HepG2 (cell line): ENCODE data around the gene ACSL3. TPM values are rescaled to one million over a fixed set of nuclear protein-coding genes. Genes with fewer than 3 reads are reported as not detected.
A peak's percentile ranks its signal among the peaks of the same experiment; 100 is the strongest.

Source experiments
- ATAC-seq: fragments of 200-7000 bp; cut with Tn5 transposase; 3 replicates; pipeline ENCODE4 v1.9.1; 2020; ENCODE audit warnings: mild to moderate bottlenecking, moderate library complexity
- BruUV-seq: library from RNA; stranded (reverse); fragments of 400-500 nt; replicated peaks from 2 replicates; lab custom pipeline; 2021; lab: Mats Ljungman, UMichigan
- CTCF ChIA-PET: fragments of 300-600 bp; formaldehyde crosslinking; extraction: SDS; loops from one replicate; lab custom pipeline; 2021; ENCODE audit warnings: low total read pairs, inconsistent platforms, low intra/inter-chr PET ratio; lab: Yijun Ruan, JAX
- POLR2A ChIA-PET: fragments of 350-600 bp; sonication (Branson Sonifier 250); formaldehyde crosslinking; loops from one replicate; lab custom pipeline; 2020; ENCODE audit warnings: antibody characterized with exemption, inconsistent platforms; lab: Yijun Ruan, JAX
- DNase-seq: peaks from one replicate; pipeline ENCODE4 v3.0.0-alpha.2; 2015; ENCODE audit warnings: low spot score
- FAIRE-seq: peaks from 3 replicates; lab custom pipeline; 2011; peaks lifted over from hg19 to GRCh38; lab: Jason Lieb, UNC
- H2AFZ ChIP-seq: one replicate; pipeline ENCODE4 v1.6.1; 2011; ENCODE audit warnings: low read length, inconsistent platforms
- H3K27ac ChIP-seq: fragments of 300-600 bp; 3 replicates; pipeline ENCODE4 v1.8.0; 2011; ENCODE audit warnings: mixed run types, mild to moderate bottlenecking, mixed read lengths, low read length, inconsistent platforms; ENCODE audit not compliant: insufficient read depth; ENCODE audit errors: extremely low read length
- H3K27me3 ChIP-seq, 2 experiments: fragments of 200-600 bp in 1 of 2; 2 replicates in 1 of 2; 3 replicates in 1 of 2; pipeline versions ENCODE4 v1.6.0 to v1.8.0; 2011; ENCODE audit warnings: low read length in 2 of 2, mild to moderate bottlenecking in 2 of 2, moderate library complexity in 2 of 2, inconsistent platforms in 1 of 2; ENCODE audit not compliant: insufficient read depth in 2 of 2, control insufficient read depth in 1 of 2
- H3K36me3 ChIP-seq, 2 experiments: fragments of 200-600 bp in 1 of 2; replicated peaks in 1 of 2; 2 replicates in 1 of 2; 3 replicates in 1 of 2; pipeline versions ENCODE4 v1.5.1 to v1.8.0; 2011; ENCODE audit warnings: low read length in 2 of 2, inconsistent platforms in 1 of 2; ENCODE audit not compliant: insufficient read depth in 2 of 2, control insufficient read depth in 1 of 2
- H3K4me1 ChIP-seq: 2 replicates; pipeline ENCODE4 v1.5.1; 2012; ENCODE audit warnings: low read length, inconsistent platforms; ENCODE audit not compliant: insufficient read depth
- H3K4me2 ChIP-seq: 2 replicates; pipeline ENCODE4 v1.6.0; 2011; ENCODE audit warnings: low read depth, low read length, inconsistent platforms
- H3K4me3 ChIP-seq, 3 experiments: fragments of 200-600 bp in 1 of 3; sonication (generic), shearing (Covaris generic) in 1 of 3; replicated peaks in 1 of 3; 2 replicates each; pipeline ENCODE4 v1.5.1; 2011 to 2016; ENCODE audit warnings: low read length in 3 of 3, inconsistent platforms in 2 of 3, low read depth in 2 of 3, mild to moderate bottlenecking in 2 of 3, control low read depth in 1 of 3, mixed read lengths in 1 of 3; ENCODE audit not compliant: insufficient read depth in 1 of 3
- H3K79me2 ChIP-seq: one replicate; pipeline ENCODE4 v1.6.1; 2011; ENCODE audit warnings: low read length, inconsistent platforms; ENCODE audit not compliant: insufficient read depth
- H3K9ac ChIP-seq: 2 replicates; pipeline ENCODE4 v1.6.0; 2011; ENCODE audit warnings: mild to moderate bottlenecking, low read depth, low read length, inconsistent platforms; ENCODE audit not compliant: insufficient read depth
- H3K9me3 ChIP-seq: 2 replicates; pipeline ENCODE4 v1.5.1; 2012; ENCODE audit warnings: mild to moderate bottlenecking, low read length
- H4K20me1 ChIP-seq: 2 replicates; pipeline ENCODE4 v1.6.0; 2011; ENCODE audit warnings: inconsistent platforms, mild to moderate bottlenecking, low read length, moderate library complexity; ENCODE audit not compliant: insufficient read depth
- RBM22 ChIP-seq: fragments of 200-400 bp; formaldehyde crosslinking; optimal IDR thresholded peaks from 2 replicates; pipeline ENCODE3; 2017; ENCODE audit warnings: mild to moderate bottlenecking, low read length, moderate library complexity
- ZBTB20 ChIP-seq: sonication (generic); formaldehyde crosslinking; IDR thresholded peaks from 2 replicates; pipeline ENCODE4 v1.8.1; 2023; ENCODE audit warnings: missing genetic modification reagents, low read depth, mild to moderate bottlenecking, borderline replicate concordance
- ZBTB38 ChIP-seq: sonication (generic); formaldehyde crosslinking; IDR thresholded peaks from 2 replicates; pipeline ENCODE4 v1.5.1; 2020; ENCODE audit warnings: mild to moderate bottlenecking, missing genetic modification reagents
- ZNF704 ChIP-seq: sonication (generic); formaldehyde crosslinking; IDR thresholded peaks from 2 replicates; pipeline ENCODE4 v1.8.1; 2023; ENCODE audit warnings: mild to moderate bottlenecking, inconsistent platforms, moderate library complexity, missing genetic modification reagents, borderline replicate concordance
- WGBS: methylation state at CpG from one replicate; pipeline ENCODE4 v1.1.6; 2017; ENCODE audit warnings: low lambda C conversion rate; 5-methylcytosine and 5-hydroxymethylcytosine counted together
- in situ Hi-C: cut with HindIII; loops from 2 replicates; pipeline ENCODE4 v1.10.0; 2017; ENCODE audit warnings: low pct_unique_long_range_greater_than_20kb; ENCODE audit not compliant: extremely low pct_ligation_motif_present
- intact Hi-C: fragments of 100-400 bp; cut with micrococcal nuclease; formaldehyde crosslinking; loops from one replicate; pipeline ENCODE4 v1.10.0; 2022; ENCODE audit not compliant: unreplicated experiment
- polyA plus RNA-seq, 8 experiments: library from polyadenylated mRNA; depleted of rRNA in 3 of 8; stranded (reverse) in 7 of 8; unstranded in 1 of 8; fragments of >200 nt; fragmentation: Illumina TruSeq in 4 of 8; extraction: Trizol in 4 of 8; gene quantifications; 2 replicates each; pipeline versions ENCODE4 v1.2.1 to v1.2.3, GENCODE V29; 2011 to 2016; ENCODE audit warnings: low read depth in 4 of 8, missing spikeins in 1 of 8, mixed read lengths in 1 of 8; ENCODE audit not compliant: insufficient read depth in 1 of 8
- total RNA-seq, 5 experiments: library from RNA; depleted of rRNA; stranded (reverse); fragments of >200 nt; fragmentation: Illumina TruSeq; extraction: Trizol; gene quantifications; 2 replicates each; pipeline ENCODE4 v1.2.3, GENCODE V29; 2016; ENCODE audit warnings: low read depth in 1 of 5
- TF ChIP-seq, protein P1 (sequence below): sonication (generic); formaldehyde crosslinking; IDR thresholded peaks from 2 replicates; pipeline ENCODE4 v1.5.1; 2020; ENCODE audit warnings: missing genetic modification reagents, mild to moderate bottlenecking, borderline replicate concordance

Gene ACSL3
- total and polyA plus RNA-seq, 2 of the 13 experiments (the other 11 are each of a cell fraction or from before 2014, with no cell fraction given) = 305 to 365 TPM

GRCh38 chr2:222882484-222882928, 21.7 kb downstream of the ACSL3 start:
- Histone ChIP-seq H3K36me3 (peaks cover 3 to 6% of the 10 kb centered on the region in 2 experiments), H3K4me3 (no peak overlapping the region), H3K27me3 (no peaks in the 10 kb centered on the region), H2AFZ (no peak overlapping the region), H3K9me3 (no peaks in the 10 kb centered on the region), H4K20me1 (peaks cover 99% of the 10 kb centered on the region), H3K79me2 (peaks cover 99% of the 10 kb centered on the region), H3K4me1 (peaks cover 87% of the 10 kb centered on the region), H3K9ac (no peak overlapping the region), H3K4me2 (no peak overlapping the region), H3K27ac (no peak overlapping the region)
- BruUV-seq = no TSS peak
- in situ Hi-C loops (no loop called here), intact Hi-C loops (no loop called here)
- ChIA-PET POLR2A (interaction anchor here (0.7 kb wide), 1 partner anchor 124 kb away, joined by 4 read pairs; no protein-coding TSS in a partner anchor), CTCF (no interaction called here)
- DNase-seq = no peak
- peak; percentile 92 for TF ChIP-seq RBM22
- TF ChIP-seq ZBTB20 (CRISPR knock-in tag) = no peak
- TF ChIP-seq, protein P1, sequence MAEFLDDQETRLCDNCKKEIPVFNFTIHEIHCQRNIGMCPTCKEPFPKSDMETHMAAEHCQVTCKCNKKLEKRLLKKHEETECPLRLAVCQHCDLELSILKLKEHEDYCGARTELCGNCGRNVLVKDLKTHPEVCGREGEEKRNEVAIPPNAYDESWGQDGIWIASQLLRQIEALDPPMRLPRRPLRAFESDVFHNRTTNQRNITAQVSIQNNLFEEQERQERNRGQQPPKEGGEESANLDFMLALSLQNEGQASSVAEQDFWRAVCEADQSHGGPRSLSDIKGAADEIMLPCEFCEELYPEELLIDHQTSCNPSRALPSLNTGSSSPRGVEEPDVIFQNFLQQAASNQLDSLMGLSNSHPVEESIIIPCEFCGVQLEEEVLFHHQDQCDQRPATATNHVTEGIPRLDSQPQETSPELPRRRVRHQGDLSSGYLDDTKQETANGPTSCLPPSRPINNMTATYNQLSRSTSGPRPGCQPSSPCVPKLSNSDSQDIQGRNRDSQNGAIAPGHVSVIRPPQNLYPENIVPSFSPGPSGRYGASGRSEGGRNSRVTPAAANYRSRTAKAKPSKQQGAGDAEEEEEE (CRISPR knock-in tag) = no peak
- peak; percentile 75; the same call in 1 of the 2 replicates for TF ChIP-seq ZBTB38
- TF ChIP-seq ZNF704 (CRISPR knock-in tag) = no peak
- no peak for ATAC-seq
- FAIRE-seq = no peak
- 93% methylated on average over 6 of the region's 6 CpGs for WGBS
